Activated T-cell treated with anti-CD3 and anti-CD28 coated beads, Interleukin-2, amount 50 U/mL, for 72 hours (primary cell): ENCODE results near the gene LMBR1. TPM values are rescaled to one million over a fixed set of nuclear protein-coding genes. Genes with fewer than 3 reads are reported as not detected.

ENCODE experiments used
- ATAC-seq, 2 donors: fragments of 150-1000 bp; cut with Tn5 transposase; replicated peaks in 1 of 2; 2 replicates each; pipeline ENCODE4 v1.10.0; 2021; ENCODE audit warnings: moderate library complexity in 2 of 2, mild to moderate bottlenecking in 1 of 2
- DNase-seq, 2 donors: peaks; one replicate each; pipeline ENCODE4 v3.0.0; 2021 to 2022; ENCODE audit warnings: mixed read lengths in 1 of 2
- H3K27ac Mint-ChIP-seq: one replicate; pipeline ENCODE4 v1.8.0; 2022; ENCODE audit warnings: mild to moderate bottlenecking, moderate library complexity, mixed read lengths
- H3K27me3 Mint-ChIP-seq: one replicate; pipeline ENCODE4 v1.8.0; 2022; ENCODE audit warnings: low read depth, mixed read lengths
- H3K36me3 Mint-ChIP-seq, 2 donors: one replicate each; pipeline ENCODE4 v1.8.0; 2022; ENCODE audit warnings: mixed read lengths in 2 of 2, mild to moderate bottlenecking in 1 of 2; ENCODE audit not compliant: insufficient read depth in 2 of 2
- H3K4me1 Mint-ChIP-seq: one replicate; pipeline ENCODE4 v1.8.0; 2022; ENCODE audit warnings: low read depth, mixed read lengths
- H3K4me3 Mint-ChIP-seq, 2 donors: one replicate each; pipeline ENCODE4 v1.8.0; 2022; ENCODE audit warnings: mild to moderate bottlenecking in 2 of 2, mixed read lengths in 2 of 2, moderate library complexity in 2 of 2
- H3K9me3 Mint-ChIP-seq, 2 donors: one replicate each; pipeline ENCODE4 v1.8.0; 2022; ENCODE audit warnings: mixed read lengths in 2 of 2
- total RNA-seq, 2 donors: library from RNA; stranded (reverse); gene quantifications; one replicate each; pipeline ENCODE4 v1.2.3, GENCODE V29; 2022

The LMBR1 gene
- total RNA-seq, 2 donors from 2014 or later: 88.2 to 88.6 TPM

DNA sequence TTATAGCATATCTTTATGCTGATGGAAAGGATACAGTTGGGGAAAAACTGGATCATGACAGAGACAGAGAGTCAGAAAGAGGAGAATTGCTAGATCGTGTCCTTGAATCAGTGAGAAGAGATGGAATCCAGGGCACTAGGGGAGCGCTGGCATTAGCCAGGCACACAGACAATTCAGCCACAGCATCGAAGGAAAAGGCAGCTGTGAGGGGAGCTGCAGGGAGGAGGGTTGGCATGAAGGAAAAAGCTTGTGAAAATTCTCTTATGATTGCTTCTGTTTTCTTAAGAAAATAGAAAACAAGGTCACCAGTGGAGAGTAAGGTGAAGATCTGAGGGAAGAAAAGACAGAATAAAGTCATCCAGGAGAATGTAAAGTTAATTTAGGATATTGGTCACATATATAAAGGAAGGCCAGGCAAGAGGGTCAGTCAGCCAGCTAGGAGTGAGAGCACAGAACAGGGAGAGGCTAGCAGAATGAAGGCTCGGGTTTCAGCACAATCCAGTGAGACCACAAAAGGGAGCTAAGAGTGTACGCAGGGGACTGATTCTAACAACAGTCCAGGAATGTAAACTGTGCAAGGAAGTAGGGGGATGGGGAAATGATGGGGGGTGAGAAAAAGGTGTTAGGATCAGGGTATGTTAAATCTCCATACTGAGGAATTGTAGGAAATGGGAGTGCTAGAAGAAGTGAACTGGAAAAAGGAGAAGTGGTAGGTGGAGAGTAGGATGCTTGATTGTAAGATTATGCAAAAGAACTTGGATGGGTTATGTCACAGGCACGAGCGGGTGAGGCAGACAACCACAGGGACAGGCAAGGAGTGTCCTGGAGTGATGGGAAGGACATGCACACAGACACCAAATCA is 140.4 kb downstream of the LMBR1 start:
- Mint-ChIP-seq H3K4me3 (no peak overlapping the region), H3K9me3 (no peaks in the 10 kb centered on the region), H3K27me3 (no peaks in the 10 kb centered on the region), H3K4me1 (no peaks in the 10 kb centered on the region), H3K27ac (no peak overlapping the region), H3K36me3 (peaks cover 4 to 9% of the 10 kb centered on the region in 2 donors)
- DNase-seq: no peak
- no peak for ATAC-seq

DNA sequence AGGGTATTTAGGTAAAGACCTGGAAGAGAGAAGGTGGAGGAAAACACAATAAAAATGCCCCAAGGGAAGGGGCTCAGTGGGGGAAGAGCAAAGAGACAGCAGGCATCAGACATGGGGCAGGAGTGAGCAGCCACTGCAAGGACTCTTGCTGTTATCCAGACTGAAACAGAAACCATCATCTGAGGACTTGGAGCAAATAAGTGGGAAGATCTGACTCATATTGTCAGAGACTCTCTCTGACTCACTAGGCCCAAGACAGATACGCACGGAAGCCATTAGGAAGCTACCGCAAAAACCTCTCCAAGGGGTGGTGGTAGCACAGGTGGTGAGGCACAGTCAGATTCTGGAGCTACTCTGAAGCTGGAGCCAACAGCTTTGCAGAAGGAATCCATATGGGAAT is 141.7 kb downstream of the LMBR1 start:
- DNase-seq (peak; percentile 64 to 74), ATAC-seq (peak; percentile 97)
- Mint-ChIP-seq H3K4me3 (peak overlapping the region in 1 of 2 donors; percentile 59), H3K4me1 (no peaks in the 10 kb centered on the region), H3K27me3 (no peaks in the 10 kb centered on the region), H3K27ac (no peak overlapping the region), H3K9me3 (no peaks in the 10 kb centered on the region), H3K36me3 (peaks cover 4 to 9% of the 10 kb centered on the region in 2 donors)

DNA sequence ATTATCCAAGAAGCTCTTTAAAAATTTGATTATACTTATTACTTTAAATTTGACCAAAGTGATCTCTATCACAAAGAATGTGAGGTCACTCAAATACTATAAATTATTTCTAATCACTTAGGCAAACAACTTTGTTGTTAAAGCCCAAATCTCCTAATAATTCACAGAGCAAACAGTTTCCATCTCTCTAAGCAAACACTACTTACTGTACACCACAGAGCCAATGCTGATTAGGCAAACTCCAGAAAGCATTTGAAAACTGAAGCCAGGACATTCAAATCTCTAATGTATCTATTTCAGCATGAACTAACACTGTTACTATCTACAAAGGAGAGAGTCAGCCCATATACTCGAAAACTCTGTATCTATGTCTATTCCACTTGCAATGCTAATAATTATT is 145.3 kb downstream of the LMBR1 start:
- DNase-seq: no peak
- ATAC-seq: no peak
- Mint-ChIP-seq H3K36me3 (peaks cover 5 to 11% of the 10 kb centered on the region in 2 donors), H3K4me3 (no peak overlapping the region), H3K27ac (no peak overlapping the region), H3K4me1 (no peaks in the 10 kb centered on the region), H3K9me3 (no peaks in the 10 kb centered on the region), H3K27me3 (no peaks in the 10 kb centered on the region)

DNA sequence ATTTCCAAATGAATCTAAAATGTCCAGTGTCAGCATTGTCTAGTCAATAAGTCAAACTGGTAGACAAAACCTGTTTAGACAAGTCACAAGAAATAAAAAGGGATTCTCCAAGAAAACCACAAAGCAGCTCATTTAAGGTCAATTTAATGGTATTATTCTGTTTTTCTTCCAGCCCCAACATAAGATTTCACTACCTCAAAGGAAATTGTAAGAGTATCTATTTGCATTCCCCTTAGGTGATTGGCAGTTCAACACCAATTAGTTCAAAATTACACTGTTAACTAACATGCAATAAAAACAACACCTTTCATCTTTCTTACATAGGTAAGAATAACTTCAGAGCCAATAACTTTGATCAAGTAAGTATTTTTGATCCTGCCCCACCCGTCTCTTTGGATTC is 146.1 kb downstream of the LMBR1 start:
- H3K36me3 Mint-ChIP-seq: peaks cover 8 to 17% of the 10 kb centered on the region in 2 donors
- H3K27ac Mint-ChIP-seq: no peak overlapping the region
- no peaks in the 10 kb centered on the region for H3K27me3 Mint-ChIP-seq
- H3K4me1 Mint-ChIP-seq: no peaks in the 10 kb centered on the region
- DNase-seq (no peak), ATAC-seq (no peak)
- peaks cover 0 to 1% of the 10 kb centered on the region in 2 donors for H3K9me3 Mint-ChIP-seq
- H3K4me3 Mint-ChIP-seq: no peak overlapping the region

DNA sequence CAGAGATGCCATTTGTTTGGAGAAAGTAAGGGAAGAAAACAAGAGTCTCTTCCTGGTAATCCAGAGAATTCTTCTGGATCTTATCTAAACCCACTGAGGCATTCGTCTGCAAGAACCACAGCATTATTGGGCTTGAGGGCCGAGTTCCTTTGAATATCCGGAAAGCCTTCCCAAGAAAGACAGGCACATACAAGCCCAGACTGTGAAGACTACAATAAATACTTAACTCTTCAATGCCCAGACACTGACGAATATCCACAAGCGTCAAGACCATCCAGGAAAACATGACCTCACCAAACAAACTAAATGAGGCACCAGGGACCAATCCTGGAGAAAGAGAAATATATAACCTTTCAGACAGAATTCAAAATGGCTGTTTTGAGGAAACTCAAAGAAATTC is 153.4 kb downstream of the LMBR1 start:
- no peak overlapping the region for H3K4me3 Mint-ChIP-seq
- no peak for ATAC-seq
- peaks cover 7 to 10% of the 10 kb centered on the region in 2 donors for H3K9me3 Mint-ChIP-seq
- H3K4me1 Mint-ChIP-seq: no peaks in the 10 kb centered on the region
- DNase-seq: no peak
- H3K36me3 Mint-ChIP-seq: peaks cover 17 to 35% of the 10 kb centered on the region in 2 donors
- H3K27ac Mint-ChIP-seq: no peak overlapping the region
- no peaks in the 10 kb centered on the region for H3K27me3 Mint-ChIP-seq

DNA sequence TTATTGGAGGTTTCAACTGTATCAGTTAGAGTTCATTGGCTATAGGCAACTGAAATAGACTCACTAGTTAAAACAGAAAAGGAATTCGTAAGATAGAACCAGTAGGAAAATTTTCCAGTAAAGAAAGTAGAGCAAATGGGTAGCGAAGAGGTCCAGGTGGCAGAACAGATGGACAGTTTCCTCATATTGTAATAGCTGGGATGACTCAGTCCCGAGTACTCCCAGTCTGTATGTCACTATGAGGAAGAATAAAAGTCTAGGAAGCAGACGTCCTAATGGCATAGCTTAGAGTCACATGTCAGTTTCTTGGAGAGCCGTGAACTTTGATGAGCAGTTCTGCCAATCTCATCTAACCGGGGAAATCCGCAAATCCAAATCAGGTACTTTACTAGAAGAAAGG is 157.1 kb downstream of the LMBR1 start:
- peaks cover 10 to 11% of the 10 kb centered on the region in 2 donors for H3K9me3 Mint-ChIP-seq
- H3K27ac Mint-ChIP-seq: no peak overlapping the region
- ATAC-seq: no peak
- H3K36me3 Mint-ChIP-seq: peaks cover 25 to 49% of the 10 kb centered on the region in 2 donors
- no peak overlapping the region for H3K4me3 Mint-ChIP-seq
- DNase-seq: no peak
- H3K4me1 Mint-ChIP-seq: no peaks in the 10 kb centered on the region
- H3K27me3 Mint-ChIP-seq: no peaks in the 10 kb centered on the region

DNA sequence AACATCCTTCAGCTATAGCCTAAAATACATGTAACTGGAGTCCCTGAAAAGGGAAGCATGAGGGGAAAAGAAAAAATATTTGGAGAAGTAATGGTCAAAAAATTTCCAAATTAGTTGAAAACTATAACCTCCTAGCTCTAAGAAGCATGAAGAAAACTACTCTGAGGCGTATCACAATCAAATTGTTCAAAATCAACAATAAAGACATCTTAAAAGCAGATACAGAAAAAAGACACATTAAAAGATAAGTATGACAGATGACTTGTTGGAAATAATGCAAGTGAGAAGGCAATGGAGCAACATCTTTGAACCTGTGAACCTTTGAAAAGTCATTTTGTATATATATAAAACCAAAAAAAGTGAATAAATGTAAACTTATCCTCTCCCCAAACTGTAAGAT is 159.3 kb downstream of the LMBR1 start:
- no peak for DNase-seq
- H3K9me3 Mint-ChIP-seq: peaks cover 9 to 11% of the 10 kb centered on the region in 2 donors
- H3K27me3 Mint-ChIP-seq: no peaks in the 10 kb centered on the region
- no peak for ATAC-seq
- no peak overlapping the region for H3K4me3 Mint-ChIP-seq
- H3K27ac Mint-ChIP-seq: no peak overlapping the region
- peaks cover 25 to 49% of the 10 kb centered on the region in 2 donors for H3K36me3 Mint-ChIP-seq
- H3K4me1 Mint-ChIP-seq: no peaks in the 10 kb centered on the region

DNA sequence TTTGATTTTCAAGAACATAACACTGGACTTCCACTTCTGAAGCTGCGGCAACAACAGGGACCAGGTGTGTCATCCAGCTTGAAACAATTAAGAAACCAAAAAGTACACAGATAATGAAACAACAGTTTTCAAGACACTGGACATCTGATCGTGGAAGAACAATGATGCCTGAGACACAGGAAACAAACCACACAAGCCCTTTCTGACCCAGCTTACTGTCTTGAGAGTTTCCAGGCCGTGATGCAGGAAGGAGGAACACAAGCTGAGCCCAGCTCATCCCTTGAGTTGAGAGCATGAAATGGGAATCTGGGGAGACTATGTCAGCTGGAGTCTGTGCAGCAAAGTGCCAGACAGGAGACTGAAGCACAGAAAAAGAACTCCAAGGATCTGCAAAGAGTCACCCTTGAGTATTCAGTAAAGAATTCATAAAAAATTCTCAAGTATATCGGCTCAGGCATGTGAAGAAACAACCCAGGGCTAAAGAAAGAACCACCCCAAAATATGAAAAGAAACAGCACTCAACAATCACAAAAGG is 160.8 kb downstream of the LMBR1 start:
- Mint-ChIP-seq H3K9me3 (peaks cover 4 to 9% of the 10 kb centered on the region in 2 donors), H3K4me3 (no peak overlapping the region), H3K4me1 (no peaks in the 10 kb centered on the region), H3K27me3 (no peaks in the 10 kb centered on the region), H3K36me3 (peaks cover 22 to 43% of the 10 kb centered on the region in 2 donors), H3K27ac (no peak overlapping the region)
- ATAC-seq (no peak), DNase-seq (no peak)

DNA sequence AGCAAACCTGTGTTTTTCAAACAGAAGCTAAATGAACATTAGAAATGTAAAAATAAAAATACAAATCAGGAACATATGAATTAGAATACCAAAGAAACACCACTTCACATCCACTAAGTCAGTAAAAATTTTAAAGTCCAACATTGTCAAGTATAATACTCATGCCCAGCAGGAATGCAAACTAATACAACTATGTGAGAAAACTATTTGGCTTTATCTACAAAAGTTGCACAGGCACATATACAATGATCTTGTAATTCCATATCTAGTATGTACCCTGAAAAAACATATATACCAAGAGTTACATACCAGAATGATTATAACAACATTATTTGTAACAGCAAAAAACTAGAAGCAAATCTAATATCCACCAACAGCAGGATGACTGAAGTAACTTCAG is 161.3 kb downstream of the LMBR1 start:
- H3K36me3 Mint-ChIP-seq: peaks cover 22 to 38% of the 10 kb centered on the region in 2 donors
- H3K27me3 Mint-ChIP-seq: no peaks in the 10 kb centered on the region
- H3K27ac Mint-ChIP-seq: no peak overlapping the region
- H3K4me3 Mint-ChIP-seq: no peak overlapping the region
- peaks cover 4 to 9% of the 10 kb centered on the region in 2 donors for H3K9me3 Mint-ChIP-seq
- no peak for ATAC-seq
- DNase-seq: no peak
- H3K4me1 Mint-ChIP-seq: no peaks in the 10 kb centered on the region

DNA sequence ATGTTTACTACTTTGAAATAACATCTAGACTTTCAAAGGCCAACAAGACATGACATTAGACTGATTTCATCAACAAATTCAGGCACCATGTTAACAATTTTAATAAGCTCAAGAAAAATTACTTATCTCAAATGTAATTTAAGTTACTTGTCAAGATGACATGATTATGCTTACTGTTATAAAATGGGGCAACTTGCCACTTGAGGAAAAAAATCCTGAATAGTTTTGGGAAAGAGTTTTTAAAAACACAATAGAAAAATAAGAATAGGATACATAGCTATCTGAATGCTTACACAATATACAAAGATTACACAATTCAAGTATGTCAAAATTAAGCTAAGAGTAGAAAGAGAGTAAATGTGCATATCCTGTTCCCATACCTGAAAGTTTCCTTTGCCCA is 167.0 kb downstream of the LMBR1 start:
- no peak overlapping the region for H3K27ac Mint-ChIP-seq
- no peak overlapping the region for H3K4me3 Mint-ChIP-seq
- H3K27me3 Mint-ChIP-seq: no peaks in the 10 kb centered on the region
- H3K4me1 Mint-ChIP-seq: no peaks in the 10 kb centered on the region
- no peaks in the 10 kb centered on the region for H3K36me3 Mint-ChIP-seq
- DNase-seq: no peak
- no peaks in the 10 kb centered on the region for H3K9me3 Mint-ChIP-seq
- no peak for ATAC-seq

DNA sequence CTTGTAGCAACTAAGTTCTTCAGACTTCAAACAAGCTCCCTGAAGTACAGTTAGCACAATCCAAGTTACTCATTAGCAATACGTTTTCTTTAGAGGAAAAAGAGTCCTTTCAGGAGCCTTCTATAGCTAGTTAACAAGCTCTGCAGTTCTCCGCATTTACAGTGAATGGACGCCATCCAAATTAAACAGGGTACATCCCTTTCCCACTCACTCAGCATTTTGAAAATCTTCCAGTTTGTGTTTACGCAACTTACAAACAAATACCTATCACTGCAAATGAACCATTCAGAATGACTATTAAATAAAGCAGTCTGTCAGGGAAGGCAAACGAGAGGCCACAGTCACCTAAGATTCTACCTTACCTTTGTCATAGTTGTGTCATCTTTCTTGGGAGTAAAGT is 167.9 kb downstream of the LMBR1 start:
- no peak for ATAC-seq
- Mint-ChIP-seq H3K36me3 (no peaks in the 10 kb centered on the region), H3K4me1 (no peaks in the 10 kb centered on the region), H3K27ac (peak overlapping the region; percentile 75), H3K4me3 (no peak overlapping the region), H3K9me3 (no peaks in the 10 kb centered on the region), H3K27me3 (no peaks in the 10 kb centered on the region)
- DNase-seq: no peak

DNA sequence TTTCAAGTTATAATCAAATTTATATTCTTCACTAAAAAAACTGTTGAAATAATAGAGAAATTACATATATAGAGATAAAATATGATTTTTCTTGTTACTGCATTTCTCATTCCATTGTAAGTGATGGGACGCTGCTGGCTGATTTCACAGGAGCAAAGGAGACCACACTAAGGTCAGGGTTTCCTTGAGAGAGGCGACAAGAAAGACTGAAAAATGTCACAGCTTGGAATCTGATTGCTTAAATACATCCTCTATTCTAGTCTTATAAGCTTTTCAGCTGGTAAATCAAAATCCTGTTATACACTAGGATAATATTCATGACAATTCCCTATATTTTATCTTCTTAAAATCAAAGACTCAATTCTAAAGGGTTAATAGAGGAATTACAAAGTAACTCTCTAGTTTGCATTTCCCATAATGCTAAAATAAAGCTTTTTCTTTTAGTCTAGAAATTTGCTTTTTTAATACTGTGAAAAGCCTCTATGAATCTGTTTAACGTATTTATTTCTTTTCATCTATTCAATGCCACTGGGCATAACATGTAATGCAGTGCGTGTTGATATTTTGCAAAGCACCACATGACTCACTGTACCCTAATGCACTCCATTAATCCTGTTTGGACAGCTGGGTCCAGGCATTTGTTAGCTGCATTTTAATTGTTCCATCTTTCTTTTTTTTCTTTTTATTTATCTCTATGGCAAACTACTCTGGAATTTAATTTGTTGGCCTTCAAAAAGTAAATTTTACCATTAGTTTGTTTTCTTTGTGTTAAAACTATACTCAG is 170.7 kb downstream of the LMBR1 start:
- Mint-ChIP-seq H3K4me1 (no peaks in the 10 kb centered on the region), H3K27ac (no peak overlapping the region), H3K9me3 (no peaks in the 10 kb centered on the region), H3K36me3 (peaks cover 4 to 6% of the 10 kb centered on the region in 2 donors), H3K27me3 (no peaks in the 10 kb centered on the region), H3K4me3 (no peak overlapping the region)
- DNase-seq: no peak
- no peak for ATAC-seq

DNA sequence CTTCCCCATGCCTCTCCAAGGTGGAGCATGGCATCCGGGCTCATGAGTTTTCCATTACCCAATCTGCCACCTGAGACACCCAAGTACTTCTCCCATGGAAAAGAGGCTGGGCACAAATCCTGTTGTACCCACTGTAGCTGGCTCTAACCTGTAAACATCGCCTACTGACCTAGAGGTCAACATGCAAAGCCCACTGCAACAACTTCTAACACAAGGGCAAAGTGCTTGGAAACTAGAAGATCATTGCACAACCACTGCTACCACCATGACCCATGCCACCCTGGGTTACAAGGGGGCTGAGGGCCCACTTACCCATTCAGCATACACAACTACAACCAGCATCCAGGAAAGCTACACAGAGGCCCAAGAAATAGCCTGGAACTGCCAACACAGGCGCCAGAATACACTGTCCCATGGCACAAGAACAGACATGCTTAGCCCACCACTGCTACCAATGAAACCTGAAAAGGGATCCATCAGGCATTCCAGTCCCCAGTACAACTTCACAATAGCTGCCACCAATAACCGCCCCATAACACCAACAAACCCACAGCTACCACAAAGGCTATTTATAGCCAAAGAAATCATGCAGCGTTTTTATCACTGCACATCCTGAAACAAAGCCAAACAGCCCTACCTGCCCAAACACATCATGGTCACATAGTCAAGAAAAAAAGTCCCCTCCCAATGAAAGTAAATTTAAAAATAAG is 189.1 kb downstream of the LMBR1 start:
- no peaks in the 10 kb centered on the region for H3K27me3 Mint-ChIP-seq
- peaks cover 7% of the 10 kb centered on the region for H3K4me1 Mint-ChIP-seq
- no peak for ATAC-seq
- peaks cover 6 to 10% of the 10 kb centered on the region in 2 donors for H3K9me3 Mint-ChIP-seq
- H3K27ac Mint-ChIP-seq: no peak overlapping the region
- H3K4me3 Mint-ChIP-seq: no peak overlapping the region
- no peak for DNase-seq
- peaks cover 26 to 40% of the 10 kb centered on the region in 2 donors for H3K36me3 Mint-ChIP-seq
